Measurements from ENCODE around the gene RALGPS1. TPM values are rescaled to one million over a fixed set of nuclear protein-coding genes. Genes with fewer than 3 reads are reported as not detected.

Gene RALGPS1
- total RNA-seq, 6 donors from 2014 or later = 12.3 to 52.4 (median 17.1) TPM

- H3K27me3 ChIP-seq = no peaks in the 10 kb centered on the region
- TF ChIP-seq POLR2A (IDR thresholded peaks at IDR 0.05) = no peak
- no peak for TF ChIP-seq POLR2AphosphoS5 (IDR thresholded peaks at IDR 0.05)
- TF ChIP-seq CTCF (IDR thresholded peaks at IDR 0.05) = no peak
- no peak for TF ChIP-seq EP300 (IDR thresholded peaks at IDR 0.05)
- H3K36me3 ChIP-seq = no peaks in the 10 kb centered on the region
- ATAC-seq (ENCODE audit: low FRiP score in 2 of 2) = no peak
- DNase-seq = no peak
- H3K9me3 ChIP-seq = no peaks in the 10 kb centered on the region
- no peaks in the 10 kb centered on the region for H3K4me1 ChIP-seq
- no peak overlapping the region for H3K4me3 ChIP-seq
- 76 to 88% methylated on average over 7 to 8 of the region's 12 CpGs for WGBS, 2 donors
- H3K27ac ChIP-seq = no peak overlapping the region
These were observed 264.4 kb downstream of the RALGPS1 start for GRCh38 chr9:127178686-127179632.

GRCh38 chr9:127179633-127180441, 265.3 kb downstream of the RALGPS1 start:
- H3K9me3 ChIP-seq = no peaks in the 10 kb centered on the region
- no peaks in the 10 kb centered on the region for H3K36me3 ChIP-seq
- H3K27ac ChIP-seq = no peak overlapping the region
- no peaks in the 10 kb centered on the region for H3K27me3 ChIP-seq
- peaks cover 0 to 5% (median under 1%) of the 10 kb centered on the region in 4 donors for H3K4me1 ChIP-seq
- TF ChIP-seq EP300 (IDR thresholded peaks at IDR 0.05) (no peak), POLR2A (IDR thresholded peaks at IDR 0.05) (no peak), POLR2AphosphoS5 (IDR thresholded peaks at IDR 0.05) (no peak), CTCF (IDR thresholded peaks at IDR 0.05) (no peak)
- ATAC-seq (ENCODE audit: low FRiP score in 2 of 2) = no peak
- DNase-seq = no peak
- 87% methylated on average over 13 to 15 of the region's 15 CpGs for WGBS, 2 donors
- H3K4me3 ChIP-seq = no peak overlapping the region

- H3K4me1 ChIP-seq = peaks cover 0 to 5% (median 4%) of the 10 kb centered on the region in 4 donors
- H3K4me3 ChIP-seq = no peak overlapping the region
- no peaks in the 10 kb centered on the region for H3K9me3 ChIP-seq
- no peak overlapping the region for H3K27ac ChIP-seq
- no peak for ATAC-seq (ENCODE audit: low FRiP score in 2 of 2)
- H3K36me3 ChIP-seq = no peaks in the 10 kb centered on the region
- peak in 1 of 2 donors; percentile 14 for DNase-seq
- no peaks in the 10 kb centered on the region for H3K27me3 ChIP-seq
- WGBS, 2 donors = 92 to 100% methylated on average over 10 to 14 of the region's 14 CpGs
- TF ChIP-seq POLR2A (IDR thresholded peaks at IDR 0.05) (no peak), EP300 (IDR thresholded peaks at IDR 0.05) (no peak), CTCF (IDR thresholded peaks at IDR 0.05) (no peak), POLR2AphosphoS5 (IDR thresholded peaks at IDR 0.05) (no peak)
These were observed 266.1 kb downstream of the RALGPS1 start for GRCh38 chr9:127180457-127181314.

GRCh38 chr9:127181315-127181580, 266.7 kb downstream of the RALGPS1 start:
- ATAC-seq (ENCODE audit: low FRiP score in 2 of 2) = no peak
- no peak for TF ChIP-seq CTCF (IDR thresholded peaks at IDR 0.05)
- no peak for TF ChIP-seq EP300 (IDR thresholded peaks at IDR 0.05)
- Histone ChIP-seq H3K4me3 (no peak overlapping the region), H3K27ac (no peak overlapping the region), H3K9me3 (no peaks in the 10 kb centered on the region), H3K36me3 (no peaks in the 10 kb centered on the region), H3K27me3 (no peaks in the 10 kb centered on the region), H3K4me1 (peaks cover under 1 to 11% (median 7%) of the 10 kb centered on the region in 4 donors)
- 88 to 93% methylated on average over 1 to 3 of the region's 3 CpGs for WGBS, 2 donors
- DNase-seq = peak in 1 of 2 donors; percentile 19
